ENCODE data around the gene TUBB8.
"Not testable (repeated sequence)": the region's sequence is repeated elsewhere in the genome, so short reads cannot be mapped to it uniquely, and the experiment has no call there.

TUBB8 gene

DNA sequence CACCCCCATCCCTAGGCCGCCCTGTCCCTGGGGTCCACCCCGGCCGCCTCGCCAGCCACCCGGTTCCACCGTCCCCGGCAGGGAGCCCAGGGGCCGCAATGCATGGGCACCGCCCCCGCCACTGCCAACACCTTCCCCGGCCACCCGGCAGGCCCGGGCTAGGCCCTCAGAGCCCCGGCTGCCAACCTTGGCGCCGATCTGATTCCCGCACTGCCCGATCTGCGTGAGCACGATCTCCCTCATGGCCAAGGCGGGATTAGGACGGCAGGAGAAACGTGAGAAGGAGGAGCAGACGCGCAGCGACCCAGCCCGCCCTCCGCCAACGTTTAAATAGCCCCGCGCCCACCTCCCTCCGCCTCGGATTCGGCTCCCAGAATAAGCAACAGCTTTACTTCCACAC is at the start of gene TUBB8:
TUBB8 (minus strand) TSS at position 301 of the 400 bp plus-strand sequence; CDS start at position 243, 58 bp downstream.
- no peak for DNase-seq

DNA sequence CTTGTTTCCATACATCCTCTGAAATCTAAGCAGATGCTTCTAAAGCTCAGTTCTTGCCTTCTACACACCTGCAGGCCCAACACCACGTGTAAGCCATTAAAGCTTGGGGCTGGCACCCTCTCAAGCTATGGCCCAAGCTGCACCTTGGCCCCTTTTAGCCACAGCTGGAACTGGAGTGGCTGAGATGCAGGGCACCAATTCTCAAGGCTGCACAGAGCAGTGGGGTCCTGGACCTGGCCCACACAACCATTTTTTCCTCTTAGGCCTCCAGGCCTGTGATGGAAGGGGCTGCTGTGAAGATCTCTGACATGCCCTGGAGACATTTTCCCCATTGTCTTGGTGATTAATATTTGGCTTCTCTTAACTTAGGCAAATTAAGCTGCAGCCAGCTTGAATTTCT is 47.4 kb upstream of the TUBB8 start:
- no peak for DNase-seq

DNA sequence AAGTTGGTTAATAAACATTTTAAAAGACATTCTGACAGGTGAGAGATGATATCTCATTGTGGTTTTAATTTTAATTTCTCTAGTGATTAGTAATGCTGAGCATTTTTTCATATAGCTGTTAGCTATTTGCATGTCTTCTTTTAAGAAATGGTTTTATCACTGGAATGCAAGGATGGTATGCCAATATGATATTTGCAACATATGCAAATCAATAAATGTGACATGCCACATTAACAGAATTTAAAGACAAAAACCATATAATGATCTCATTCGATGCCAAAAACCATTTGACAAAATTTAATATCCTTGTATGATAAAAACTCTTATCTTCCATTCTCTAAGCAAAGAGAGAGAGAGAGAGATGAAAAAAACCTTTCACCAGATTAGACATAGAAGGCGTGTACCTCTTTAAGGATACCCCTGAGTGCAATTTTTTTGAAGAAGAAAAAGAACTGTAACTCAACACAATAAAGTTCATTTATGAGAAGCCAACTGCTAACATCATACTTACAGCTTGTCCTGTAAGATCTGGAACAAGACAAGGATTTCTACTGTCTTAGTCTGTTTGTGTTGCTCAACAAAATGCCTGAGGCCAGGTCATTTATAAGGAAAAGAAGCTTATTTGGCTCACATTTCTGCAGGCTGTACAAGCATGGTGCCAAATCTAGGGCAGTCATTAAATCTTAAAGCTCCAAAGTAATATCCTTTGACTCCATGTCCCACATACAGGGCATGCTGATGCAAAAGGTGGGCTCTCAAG is 46.4 kb upstream of the TUBB8 start:
- no peak for DNase-seq

DNA sequence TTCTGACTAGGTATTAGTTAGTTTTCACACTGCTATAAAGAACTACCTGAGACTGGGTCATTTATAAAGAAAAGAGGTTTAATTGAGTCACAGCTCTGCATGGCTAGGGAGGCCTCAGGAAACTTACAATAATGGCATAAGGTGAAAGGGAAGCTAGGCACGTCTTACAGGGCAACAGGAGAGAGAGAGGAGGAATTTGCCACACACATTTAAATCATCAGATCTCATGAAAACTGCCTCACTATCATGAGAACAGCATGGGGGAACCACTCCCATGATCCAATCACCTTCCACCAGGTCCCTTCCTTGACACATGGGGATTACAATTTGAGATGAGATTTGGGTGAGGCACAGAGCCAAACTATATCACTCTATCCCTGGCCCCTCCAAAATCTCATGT is 45.5 kb upstream of the TUBB8 start:
- no peak for DNase-seq

DNA sequence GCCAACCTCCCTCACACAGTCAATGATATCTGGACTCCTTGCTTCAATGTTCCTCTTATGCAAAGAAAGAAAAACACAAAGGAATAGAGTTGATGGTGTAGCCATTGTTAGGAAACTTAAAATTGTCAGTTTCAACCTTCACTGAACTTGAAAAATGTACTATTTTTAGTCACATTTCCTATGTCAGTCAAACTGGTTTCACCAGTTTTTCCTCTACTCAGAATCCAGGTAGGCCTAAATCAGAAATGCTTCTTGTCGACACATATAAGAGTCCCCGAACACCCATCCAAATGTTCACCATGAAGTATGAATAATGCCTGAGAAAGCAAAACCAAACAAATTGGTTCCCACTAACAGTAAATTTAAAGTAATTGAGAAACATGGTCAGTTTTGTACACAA is 43.8 kb upstream of the TUBB8 start:
- DNase-seq, result no peak

DNA sequence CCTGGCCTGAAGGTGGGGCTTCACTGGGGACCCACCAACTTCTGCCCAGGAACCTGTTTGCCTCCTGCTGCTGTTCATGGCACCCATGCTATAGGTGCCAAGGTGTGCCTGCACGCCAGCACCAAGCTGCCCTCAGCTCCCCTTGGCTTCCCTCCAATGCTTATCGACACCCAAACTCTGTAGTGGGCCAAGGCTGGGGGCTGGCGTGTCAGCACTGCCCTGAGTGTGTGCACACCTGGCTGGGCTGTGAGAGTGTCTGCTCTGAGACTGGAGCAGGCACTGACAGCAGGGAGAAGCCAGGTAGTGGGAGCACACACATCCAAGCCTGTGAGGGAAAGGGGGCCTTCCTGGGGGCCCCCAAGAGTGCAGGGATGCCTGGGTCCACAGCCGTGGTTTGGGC is 43.1 kb upstream of the TUBB8 start:
- DNase-seq, result no peak

DNA sequence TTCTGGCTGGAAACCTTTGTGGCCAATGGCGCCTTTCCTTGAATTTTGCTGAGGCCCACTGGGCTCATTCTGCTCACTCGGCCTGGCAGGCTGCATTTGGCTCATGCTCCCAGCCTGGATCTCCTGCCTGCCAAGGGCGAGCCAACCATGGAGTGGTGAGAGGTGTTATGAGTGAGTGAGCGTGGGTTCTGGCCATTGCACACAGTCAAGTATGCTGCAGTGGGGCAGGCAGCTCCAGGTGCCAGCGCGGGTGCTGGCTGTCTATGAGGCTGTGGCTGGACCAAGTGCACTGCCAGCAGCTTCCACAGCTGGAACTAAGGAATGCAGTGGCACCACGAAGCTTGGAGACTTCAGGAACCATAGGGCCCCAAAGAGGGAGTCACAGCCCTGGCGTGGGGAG is 42.2 kb upstream of the TUBB8 start:
- DNase-seq, result no peak

DNA sequence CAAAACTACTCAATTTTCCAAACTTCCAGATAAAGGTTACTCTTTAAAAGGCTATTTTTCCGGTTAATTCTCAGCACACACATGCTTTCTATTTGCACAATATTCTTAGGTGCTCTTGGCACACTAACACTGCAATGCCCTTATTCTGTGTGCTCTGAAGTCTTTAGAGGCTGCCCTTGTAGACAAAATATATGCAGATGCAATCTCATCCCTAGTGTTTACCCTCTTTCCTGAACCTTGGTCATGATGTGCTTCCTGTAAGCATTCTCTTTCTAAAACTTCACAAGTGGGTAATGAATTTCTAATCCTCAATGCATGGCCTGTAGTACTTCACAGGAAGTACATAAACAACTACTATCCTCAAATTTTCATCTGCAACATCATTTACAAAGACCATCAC is 41.1 kb upstream of the TUBB8 start:
- no peak for DNase-seq

DNA sequence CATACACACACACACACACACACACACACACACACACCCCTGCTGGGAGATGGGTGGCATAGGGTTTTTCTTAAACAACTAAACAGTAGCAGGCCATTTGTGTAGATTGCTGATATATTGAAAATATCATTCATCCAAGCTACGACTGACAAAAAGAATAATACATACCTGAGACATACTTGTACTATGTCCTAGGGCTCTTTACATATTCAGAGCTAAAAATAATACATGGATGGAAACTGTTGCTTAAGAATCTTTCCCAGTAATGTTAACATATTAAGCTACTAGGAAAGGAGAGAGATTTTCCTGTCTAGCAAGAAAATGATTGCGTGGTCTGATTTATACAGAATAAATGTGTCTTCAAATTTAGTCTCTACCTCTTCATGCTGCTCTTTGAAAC is 40.2 kb upstream of the TUBB8 start:
- no peak for DNase-seq

DNA sequence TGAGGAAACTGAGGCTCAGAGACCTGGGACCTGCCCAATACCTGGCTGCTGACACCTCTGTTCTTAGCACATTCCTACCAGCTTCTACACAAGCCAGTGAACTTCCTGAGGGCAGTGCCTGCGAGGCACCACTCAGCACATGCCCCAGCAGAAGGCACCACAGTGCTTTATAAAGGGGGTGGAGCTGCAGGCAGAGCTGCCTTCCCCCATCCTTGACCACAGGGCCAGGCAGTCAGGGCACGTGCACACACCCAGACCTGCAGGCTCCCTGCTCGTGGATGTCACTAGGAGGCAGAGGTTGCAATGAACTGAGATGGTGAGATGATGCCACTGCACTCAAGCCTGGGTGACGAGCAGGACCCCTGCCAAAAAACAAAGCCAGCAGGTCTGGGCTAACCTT is 39.2 kb upstream of the TUBB8 start:
- DNase-seq, result no peak

DNA sequence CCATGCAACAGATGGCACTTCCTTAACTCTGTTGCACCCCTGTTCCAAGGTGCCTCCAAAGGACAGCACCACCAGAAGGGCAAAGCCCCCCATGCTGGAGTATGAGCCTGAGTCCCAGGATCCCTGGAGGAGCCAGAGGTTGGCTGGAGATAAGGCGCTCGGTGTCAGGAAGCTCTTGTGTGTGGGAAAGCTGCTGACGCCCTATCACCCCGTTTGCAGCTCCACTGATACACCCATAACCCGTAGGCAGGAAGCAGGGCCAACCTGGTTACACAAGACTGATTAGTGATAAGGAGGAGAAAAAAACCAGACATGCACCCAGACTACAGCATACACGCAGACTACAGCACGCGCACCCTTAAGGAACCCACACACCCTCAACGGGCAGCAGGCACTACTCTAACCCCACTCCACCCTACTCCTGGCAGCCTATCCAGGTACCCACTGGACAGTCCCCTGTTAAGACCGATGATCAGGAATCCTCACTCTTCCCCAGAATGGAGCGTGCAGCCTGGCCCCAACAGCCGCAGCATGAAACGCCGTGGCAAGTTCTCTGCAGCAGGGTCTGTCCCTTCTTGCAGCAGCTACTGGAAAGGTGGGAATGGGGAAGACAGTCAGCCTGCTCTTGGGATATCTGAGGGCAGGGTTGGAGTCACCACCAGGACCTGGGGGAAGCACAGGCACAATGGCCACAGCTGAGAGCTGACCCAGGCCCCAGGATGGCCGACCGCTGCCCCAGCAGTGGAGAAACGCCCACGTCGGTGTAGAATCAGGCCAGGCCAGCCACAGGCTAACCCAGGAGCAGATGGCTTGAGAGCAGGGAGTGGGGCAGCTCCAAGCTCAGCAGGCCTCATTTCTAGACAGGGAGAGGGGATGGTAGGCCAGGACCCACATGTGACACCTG is 38.3 kb upstream of the TUBB8 start:
- no peak for DNase-seq

DNA sequence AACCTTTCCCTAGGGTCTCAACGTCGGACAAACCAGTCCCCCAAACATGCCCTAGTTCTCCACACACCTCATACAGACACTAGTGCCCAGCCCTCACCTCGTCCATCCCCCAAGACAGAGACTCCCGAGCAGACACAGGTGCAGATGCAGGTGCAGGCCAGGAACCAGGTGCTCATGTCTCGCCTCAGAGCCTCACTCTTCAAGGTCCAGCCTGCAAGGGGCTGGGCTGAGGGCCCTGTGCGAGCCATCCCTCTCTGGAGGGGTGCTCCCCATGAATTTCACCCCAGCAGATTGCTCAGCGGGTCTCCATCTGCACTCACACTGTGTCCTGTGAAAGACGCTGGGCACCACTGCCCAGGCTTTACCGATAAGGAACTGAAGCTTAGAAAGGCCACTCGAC is 36.9 kb upstream of the TUBB8 start:
- no peak for DNase-seq

DNA sequence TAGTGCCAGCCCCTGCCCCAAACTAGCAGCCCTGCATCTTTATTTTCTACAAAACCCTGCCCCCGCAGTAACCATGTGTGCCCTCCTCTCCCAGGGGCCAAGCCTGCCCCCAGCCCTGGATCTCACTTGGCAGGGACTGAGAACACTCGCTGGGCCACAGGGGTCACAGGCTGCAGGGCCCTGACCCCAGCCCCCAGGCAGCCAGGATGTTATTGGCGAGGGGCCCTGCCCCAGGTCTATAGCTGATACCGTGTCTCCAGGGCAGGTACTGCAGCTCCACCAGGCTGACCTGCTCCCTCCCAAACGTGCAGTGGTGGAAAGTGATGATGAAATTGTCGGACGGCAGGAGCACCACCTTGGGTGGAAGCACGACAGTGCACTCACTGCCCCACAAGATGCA is 35.9 kb upstream of the TUBB8 start:
- no peak for DNase-seq

DNA sequence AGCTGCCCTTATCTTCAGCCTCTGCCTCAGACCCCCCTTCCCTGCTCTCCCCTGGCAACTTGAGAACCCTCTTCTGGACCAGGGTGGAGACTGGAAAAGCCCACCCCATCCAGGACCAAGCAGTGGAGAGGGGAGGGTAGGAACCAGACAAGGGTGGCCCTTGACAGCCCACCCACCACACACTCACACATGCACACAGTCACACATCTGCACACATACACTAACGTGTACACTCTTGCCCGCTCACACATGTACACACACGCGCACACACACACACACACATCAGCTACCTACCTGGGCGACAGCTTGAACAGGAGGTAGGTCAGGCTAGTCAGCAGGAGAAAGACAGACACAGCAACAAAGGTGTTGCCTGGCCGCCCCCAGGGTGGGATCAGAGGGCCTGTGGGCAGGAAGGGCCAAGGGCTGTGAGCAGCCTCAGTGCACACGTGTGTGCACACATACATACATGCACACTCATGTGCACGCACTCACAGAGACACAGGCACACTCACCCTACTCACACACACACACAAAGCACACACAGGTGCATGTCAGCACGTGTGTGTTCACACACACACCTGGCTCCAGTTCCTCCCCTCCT is 34.9 kb upstream of the TUBB8 start:
- no peak for DNase-seq

DNA sequence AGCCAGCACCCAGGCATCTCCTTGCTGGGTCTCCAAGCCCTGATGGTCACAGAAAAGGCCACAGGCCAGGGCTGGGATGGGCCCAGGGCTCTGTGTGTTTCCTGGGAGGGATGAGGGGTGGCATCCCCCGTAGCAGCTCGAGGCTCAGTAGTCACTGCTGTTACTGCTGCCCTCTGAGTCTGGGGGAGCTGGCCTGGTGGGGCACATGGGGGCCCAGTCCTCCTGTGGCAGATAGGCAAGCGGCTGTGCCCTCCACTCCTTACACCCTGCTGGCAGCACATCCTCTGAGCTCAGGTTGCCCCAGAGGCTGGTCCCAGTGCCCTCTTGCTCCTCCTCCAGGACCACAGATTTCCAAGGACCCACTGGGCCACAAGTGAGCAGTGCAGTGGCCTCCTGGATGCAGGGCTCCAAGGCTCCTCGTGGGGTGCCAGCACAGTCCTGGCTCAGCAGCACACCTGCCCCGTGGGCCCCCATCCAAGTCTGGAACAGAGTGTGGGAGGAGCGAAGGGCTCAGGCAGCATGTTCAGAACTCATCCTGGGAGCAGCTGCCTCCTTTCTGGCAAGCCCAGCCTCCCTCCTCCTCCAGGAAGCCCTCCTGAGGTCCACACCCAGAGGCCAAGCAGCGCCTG is 31.5 kb upstream of the TUBB8 start:
- no peak for DNase-seq

DNA sequence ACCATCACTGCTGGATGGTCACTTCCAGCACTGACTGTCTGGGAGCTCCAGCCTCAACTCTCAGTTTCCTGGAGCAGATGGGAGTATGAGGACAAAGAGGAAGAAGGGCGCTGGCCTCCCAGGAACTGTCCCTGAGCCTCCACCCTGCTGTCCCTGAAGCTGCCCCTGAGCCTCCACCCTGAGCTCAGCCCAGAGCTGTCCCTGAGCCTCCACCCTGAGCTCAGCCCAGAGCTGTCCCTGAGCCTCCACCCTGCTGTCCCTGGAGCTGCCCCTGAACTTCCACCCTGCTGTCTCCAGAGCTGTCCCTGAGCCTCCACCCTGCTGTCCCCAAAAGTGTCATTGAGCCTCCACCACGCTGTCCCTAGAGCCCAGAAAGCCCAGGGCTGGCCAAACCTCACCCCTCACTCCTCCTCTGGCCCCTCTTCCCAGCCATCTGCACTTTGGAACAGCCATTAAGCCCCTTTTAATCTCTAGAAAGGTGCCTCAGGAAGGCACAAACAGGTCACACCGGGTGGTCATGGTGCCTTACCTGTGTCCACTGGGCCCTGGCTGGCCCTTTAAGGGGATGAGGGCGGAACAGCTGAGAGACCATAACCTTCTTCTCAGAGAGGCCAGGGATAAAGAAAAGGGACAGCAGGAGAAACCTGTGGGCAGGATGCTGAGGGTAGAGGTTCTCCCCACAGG is 30.6 kb upstream of the TUBB8 start:
- no peak for DNase-seq

DNA sequence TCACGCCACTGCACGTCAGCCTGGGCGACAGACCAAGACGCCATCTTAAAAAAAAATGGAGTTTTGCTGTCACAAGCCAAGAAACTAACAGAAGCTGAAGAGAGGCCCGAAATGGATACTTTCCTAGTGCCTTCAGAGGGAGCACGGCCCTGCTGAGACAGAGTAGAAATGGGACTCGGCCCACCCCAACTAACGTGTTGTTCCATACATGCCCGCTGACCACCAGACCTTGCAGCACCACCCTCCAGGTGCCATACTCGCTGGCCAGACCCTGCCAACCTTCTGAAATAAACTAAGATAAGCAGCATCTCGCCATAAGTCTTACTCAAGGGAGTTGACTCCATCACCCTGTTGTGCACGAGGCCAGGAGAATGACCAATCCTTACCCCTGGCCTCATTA is 29.5 kb upstream of the TUBB8 start:
- DNase-seq, result no peak

DNA sequence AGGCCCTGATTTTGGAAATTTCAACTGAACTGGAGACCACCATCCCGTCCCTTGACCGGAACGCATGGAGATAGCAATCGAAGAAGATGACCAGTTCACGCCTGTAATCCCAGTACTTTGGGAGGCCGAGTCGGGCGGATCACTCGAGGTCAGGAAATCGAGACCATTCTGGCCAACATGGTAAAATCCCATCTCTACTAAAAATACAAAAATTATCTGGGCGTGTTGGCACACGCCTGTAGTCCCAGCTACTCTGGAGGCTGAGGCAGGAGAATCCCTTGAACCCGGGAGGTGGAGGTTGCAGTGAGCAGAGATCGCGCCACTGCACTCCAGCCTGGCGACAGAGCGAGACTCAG is 25.1 kb upstream of the TUBB8 start:
- not testable (repeated sequence) for DNase-seq

DNA sequence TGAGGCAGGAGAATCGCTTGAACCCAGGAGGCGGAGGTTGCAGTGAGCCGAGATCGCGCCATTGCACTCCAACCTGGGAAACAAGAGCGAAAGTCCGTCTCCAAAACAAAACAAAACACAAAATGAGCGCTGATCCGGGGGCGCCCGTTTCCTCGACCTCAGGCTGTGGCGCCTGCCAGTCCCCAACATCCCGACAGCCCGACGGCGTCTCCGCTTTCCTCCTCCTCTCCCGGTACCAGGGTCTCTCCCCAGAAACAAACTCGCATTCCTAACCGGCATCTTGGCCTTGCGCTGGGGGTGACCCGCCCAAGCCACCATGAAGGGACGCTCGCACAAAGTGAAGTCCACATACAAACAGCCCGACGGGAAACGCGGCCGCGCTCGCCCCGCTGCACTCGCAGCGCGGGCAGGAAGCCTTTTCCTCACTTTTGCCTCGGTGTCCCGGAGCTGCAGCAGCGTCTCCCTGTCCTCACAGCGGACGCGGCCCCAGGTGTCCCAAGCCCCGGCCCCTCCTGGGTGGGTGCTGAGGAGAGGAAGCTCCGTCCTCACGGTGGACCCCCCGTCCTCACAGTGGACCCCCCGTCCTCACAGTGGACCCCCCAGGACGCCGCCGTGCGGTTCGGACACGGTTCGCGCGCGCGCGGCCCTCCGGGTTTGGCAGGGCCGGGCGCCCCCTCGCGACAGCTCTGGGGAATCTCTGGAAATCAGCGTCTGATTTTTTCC is 24.6 kb upstream of the TUBB8 start:
- DNase-seq, result peak; percentile 2

DNA sequence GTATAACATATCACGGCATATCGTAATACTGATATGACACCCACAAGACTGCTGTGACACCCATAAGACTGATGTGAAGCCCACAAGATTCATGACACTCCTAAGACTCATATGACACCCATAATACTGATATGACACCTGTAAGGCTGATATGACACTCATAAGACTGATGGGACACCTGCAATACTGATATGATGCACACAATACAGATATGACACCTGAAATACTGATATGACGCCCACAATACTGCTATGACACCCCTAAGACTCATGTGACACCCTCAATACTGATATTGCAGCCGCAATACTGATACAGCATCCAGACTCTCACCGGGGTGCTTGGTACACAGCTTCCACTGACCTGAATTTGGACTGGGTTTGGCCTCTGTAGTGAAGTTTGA is 19.1 kb upstream of the TUBB8 start:
- DNase-seq, result not testable (repeated sequence)

DNA sequence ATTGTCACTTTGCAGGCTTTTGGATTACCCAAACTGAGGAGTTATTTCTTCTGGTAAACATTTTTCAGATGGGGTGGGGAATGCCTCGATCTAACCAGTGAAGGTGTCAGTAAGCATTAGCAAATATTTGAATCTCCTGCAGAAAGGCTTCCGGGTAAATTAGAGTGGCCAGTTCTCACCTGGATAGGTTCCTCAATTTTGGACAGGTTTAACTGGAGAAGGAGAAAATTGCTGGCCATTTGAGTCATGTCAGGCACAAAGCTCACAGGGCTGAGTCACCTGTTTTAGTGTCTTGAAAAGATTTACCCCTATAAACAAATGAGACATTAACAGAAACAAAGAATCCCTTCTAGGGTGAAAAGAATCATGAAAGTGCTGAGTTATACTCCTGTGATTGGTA is 830 bp upstream of the TUBB8 start:
- DNase-seq, result not testable (repeated sequence)

DNA sequence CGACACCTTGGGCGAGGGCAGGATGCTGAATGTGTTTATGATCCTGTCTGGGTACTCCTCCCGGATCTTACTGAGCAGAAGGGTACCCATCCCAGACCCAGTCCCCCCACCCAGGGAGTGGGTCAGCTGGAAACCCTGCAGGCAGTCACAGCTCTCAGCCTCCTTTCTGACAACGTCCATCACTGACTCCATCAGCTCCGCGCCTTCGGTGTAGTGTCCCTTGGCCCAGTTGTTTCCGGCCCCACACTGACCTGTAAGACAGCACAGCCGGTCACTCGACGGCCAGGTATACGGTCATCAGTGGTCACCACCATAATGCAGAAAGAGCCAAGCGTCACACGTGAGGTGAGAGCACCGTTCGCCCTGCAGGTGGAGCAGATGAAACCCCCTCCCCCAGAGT is 1.2 kb downstream of the TUBB8 start:
- DNase-seq, result not testable (repeated sequence)
